ENCODE results near the gene NACA2.
"Not testable (repeated sequence)": the region's sequence is repeated elsewhere in the genome, so short reads cannot be mapped to it uniquely, and the experiment has no call there.

The NACA2 gene

GRCh38 chr17:61567045-61567802 is 23.8 kb downstream of the NACA2 start:
- Mint-ChIP-seq H3K27ac (no peak overlapping the region), H3K4me3 (no peak overlapping the region), H3K36me3 (ENCODE audit: insufficient read depth) (no peaks in the 10 kb centered on the region), H3K4me1 (ENCODE audit: low read depth in 2 of 2) (no peaks in the 10 kb centered on the region), H3K27me3 (peaks cover 26 to 38% of the 10 kb centered on the region in 2 donors), H3K9me3 (no peaks in the 10 kb centered on the region)
- ATAC-seq (replicated peaks) (no peak), DNase-seq (no peak)

- ATAC-seq (replicated peaks) = not testable (repeated sequence)
These were observed 24.6 kb downstream of the NACA2 start for GRCh38 chr17:61566448-61566847.

GRCh38 chr17:61565850-61566249 is 25.2 kb downstream of the NACA2 start:
- not testable (repeated sequence) for H3K9me3 Mint-ChIP-seq; H3K27ac Mint-ChIP-seq; DNase-seq; ATAC-seq (replicated peaks); H3K4me1 Mint-ChIP-seq (ENCODE audit: low read depth in 2 of 2); H3K4me3 Mint-ChIP-seq; H3K36me3 Mint-ChIP-seq (ENCODE audit: insufficient read depth)
- H3K27me3 Mint-ChIP-seq = peaks cover 26 to 30% of the 10 kb centered on the region in 2 donors

More at GRCh38 chr17:61566448-61566847, 24.6 kb downstream of the NACA2 start:
- not testable (repeated sequence) for H3K4me1 Mint-ChIP-seq (ENCODE audit: low read depth in 2 of 2); H3K27ac Mint-ChIP-seq; DNase-seq; H3K36me3 Mint-ChIP-seq (ENCODE audit: insufficient read depth); H3K4me3 Mint-ChIP-seq; H3K9me3 Mint-ChIP-seq
- H3K27me3 Mint-ChIP-seq = peaks cover 26 to 34% of the 10 kb centered on the region in 2 donors

- no peak for DNase-seq
- no peaks in the 10 kb centered on the region for H3K36me3 Mint-ChIP-seq (ENCODE audit: insufficient read depth)
- no peaks in the 10 kb centered on the region for H3K9me3 Mint-ChIP-seq
- no peaks in the 10 kb centered on the region for H3K4me1 Mint-ChIP-seq (ENCODE audit: low read depth in 2 of 2)
- no peak overlapping the region for H3K4me3 Mint-ChIP-seq
- H3K27ac Mint-ChIP-seq = no peak overlapping the region
- peaks cover 26 to 32% of the 10 kb centered on the region in 2 donors for H3K27me3 Mint-ChIP-seq
- no peak for ATAC-seq (replicated peaks)
These were observed 25.8 kb downstream of the NACA2 start for GRCh38 chr17:61565213-61565612.

- peaks cover 38 to 48% of the 10 kb centered on the region in 2 donors for H3K27me3 Mint-ChIP-seq
These were observed 28.7 kb downstream of the NACA2 start for GRCh38 chr17:61562287-61562686.

GRCh38 chr17:61561354-61561753 is 29.7 kb downstream of the NACA2 start:
- ATAC-seq (replicated peaks) (no peak), DNase-seq (no peak)
- no peak overlapping the region for H3K4me3 Mint-ChIP-seq
- no peaks in the 10 kb centered on the region for H3K9me3 Mint-ChIP-seq
- no peaks in the 10 kb centered on the region for H3K4me1 Mint-ChIP-seq (ENCODE audit: low read depth in 2 of 2)
- no peak overlapping the region for H3K27ac Mint-ChIP-seq
- H3K36me3 Mint-ChIP-seq (ENCODE audit: insufficient read depth) = no peaks in the 10 kb centered on the region
- peaks cover 38 to 48% of the 10 kb centered on the region in 2 donors for H3K27me3 Mint-ChIP-seq

More at GRCh38 chr17:61562287-61562686, 28.7 kb downstream of the NACA2 start:
- Mint-ChIP-seq H3K36me3 (ENCODE audit: insufficient read depth) (no peaks in the 10 kb centered on the region), H3K4me1 (ENCODE audit: low read depth in 2 of 2) (no peaks in the 10 kb centered on the region), H3K4me3 (no peak overlapping the region), H3K27ac (no peak overlapping the region), H3K9me3 (no peaks in the 10 kb centered on the region)
- no peak for DNase-seq
- no peak for ATAC-seq (replicated peaks)

- DNase-seq (no peak), ATAC-seq (replicated peaks) (no peak)
- Mint-ChIP-seq H3K4me1 (ENCODE audit: low read depth in 2 of 2) (peaks cover 0 to 2% of the 10 kb centered on the region in 2 donors), H3K27me3 (peaks cover 38 to 50% of the 10 kb centered on the region in 2 donors), H3K9me3 (no peaks in the 10 kb centered on the region), H3K36me3 (ENCODE audit: insufficient read depth) (no peaks in the 10 kb centered on the region), H3K27ac (no peak overlapping the region), H3K4me3 (no peak overlapping the region)
These were observed 30.9 kb downstream of the NACA2 start for GRCh38 chr17:61560071-61560470.

- Mint-ChIP-seq H3K4me3 (no peak overlapping the region), H3K4me1 (ENCODE audit: low read depth in 2 of 2) (peaks cover 0 to 3% of the 10 kb centered on the region in 2 donors), H3K27me3 (peaks cover 43 to 56% of the 10 kb centered on the region in 2 donors), H3K9me3 (no peaks in the 10 kb centered on the region), H3K36me3 (ENCODE audit: insufficient read depth) (no peaks in the 10 kb centered on the region), H3K27ac (no peak overlapping the region)
- DNase-seq (no peak), ATAC-seq (replicated peaks) (no peak)
These were observed 34.5 kb downstream of the NACA2 start for GRCh38 chr17:61556224-61557188.

- Mint-ChIP-seq H3K4me3 (no peak overlapping the region), H3K27me3 (peaks cover 52 to 62% of the 10 kb centered on the region in 2 donors), H3K4me1 (ENCODE audit: low read depth in 2 of 2) (peaks cover 0 to 3% of the 10 kb centered on the region in 2 donors), H3K36me3 (ENCODE audit: insufficient read depth) (no peaks in the 10 kb centered on the region), H3K9me3 (no peaks in the 10 kb centered on the region), H3K27ac (no peak overlapping the region)
- ATAC-seq (replicated peaks) (no peak), DNase-seq (no peak)
These were observed 35.9 kb downstream of the NACA2 start for GRCh38 chr17:61555127-61555566.

GRCh38 chr17:61554209-61554608 is 36.8 kb downstream of the NACA2 start:
- no peak overlapping the region for H3K27ac Mint-ChIP-seq
- peaks cover 56 to 66% of the 10 kb centered on the region in 2 donors for H3K27me3 Mint-ChIP-seq
- H3K36me3 Mint-ChIP-seq (ENCODE audit: insufficient read depth) = no peaks in the 10 kb centered on the region
- no peaks in the 10 kb centered on the region for H3K9me3 Mint-ChIP-seq
- DNase-seq = no peak
- no peak overlapping the region for H3K4me3 Mint-ChIP-seq
- peaks cover 0 to 3% of the 10 kb centered on the region in 2 donors for H3K4me1 Mint-ChIP-seq (ENCODE audit: low read depth in 2 of 2)
- ATAC-seq (replicated peaks) = no peak

GRCh38 chr17:61552560-61552959 is 38.5 kb downstream of the NACA2 start:
- peaks cover 53 to 65% of the 10 kb centered on the region in 2 donors for H3K27me3 Mint-ChIP-seq
- not testable (repeated sequence) for H3K36me3 Mint-ChIP-seq (ENCODE audit: insufficient read depth); DNase-seq; H3K4me3 Mint-ChIP-seq; H3K27ac Mint-ChIP-seq; H3K9me3 Mint-ChIP-seq; ATAC-seq (replicated peaks); H3K4me1 Mint-ChIP-seq (ENCODE audit: low read depth in 2 of 2)

GRCh38 chr17:61551255-61551742 is 39.7 kb downstream of the NACA2 start:
- Mint-ChIP-seq H3K27me3 (peaks cover 49 to 63% of the 10 kb centered on the region in 2 donors), H3K27ac (no peak overlapping the region)

GRCh38 chr17:61547113-61547512 is 43.9 kb downstream of the NACA2 start:
- Mint-ChIP-seq H3K27ac (no peak overlapping the region), H3K27me3 (peaks cover 29 to 45% of the 10 kb centered on the region in 2 donors)
- ATAC-seq (replicated peaks) = no peak

More at GRCh38 chr17:61551255-61551742, 39.7 kb downstream of the NACA2 start:
- Mint-ChIP-seq H3K9me3 (no peaks in the 10 kb centered on the region), H3K4me1 (ENCODE audit: low read depth in 2 of 2) (peaks cover 0 to 3% of the 10 kb centered on the region in 2 donors), H3K4me3 (no peak overlapping the region), H3K36me3 (ENCODE audit: insufficient read depth) (no peaks in the 10 kb centered on the region)
- ATAC-seq (replicated peaks) = no peak
- no peak for DNase-seq

More at GRCh38 chr17:61547113-61547512, 43.9 kb downstream of the NACA2 start:
- no peak for DNase-seq
- Mint-ChIP-seq H3K9me3 (no peaks in the 10 kb centered on the region), H3K4me1 (ENCODE audit: low read depth in 2 of 2) (no peaks in the 10 kb centered on the region), H3K36me3 (ENCODE audit: insufficient read depth) (no peaks in the 10 kb centered on the region), H3K4me3 (no peak overlapping the region)
